OCI-LY7 (cell line): ENCODE data around the gene ABHD6. TPM values are rescaled to one million over a fixed set of nuclear protein-coding genes. Genes with fewer than 3 reads are reported as not detected.
A peak's percentile ranks its signal among the peaks of the same experiment; 100 is the strongest.

ENCODE experiments used
- BruUV-seq: library from RNA; stranded (reverse); fragments of 400-500 nt; replicated peaks from 2 replicates; lab custom pipeline; 2021; lab: Mats Ljungman, UMichigan
- CTCF ChIA-PET: fragments of 300-600 bp; sonication (Branson Sonifier 250); formaldehyde crosslinking; loops from one replicate; lab custom pipeline; 2022; ENCODE audit warnings: antibody characterized with exemption; ENCODE audit not compliant: unreplicated experiment; lab: Charles Lee
- POLR2A ChIA-PET: fragments of 300-600 bp; sonication (Branson Sonifier 250); formaldehyde crosslinking; loops from one replicate; lab custom pipeline; 2022; ENCODE audit warnings: antibody characterized with exemption; lab: Charles Lee
- DNase-seq: peaks from one replicate; pipeline ENCODE4 v3.0.0-alpha.2; 2015; ENCODE audit warnings: low spot score
- H2AFZ ChIP-seq: fragments of 200-600 bp; sonication (generic), shearing (Covaris generic); 2 replicates; pipeline ENCODE4 v1.6.1; 2014; ENCODE audit warnings: mild to moderate bottlenecking, antibody characterized with exemption, low read length, moderate library complexity
- H3K27ac ChIP-seq: fragments of 200-600 bp; sonication (generic); 2 replicates; pipeline ENCODE4 v1.5.1; 2014; ENCODE audit warnings: mixed run types, low read depth, mild to moderate bottlenecking, moderate library complexity, low read length, inconsistent platforms; ENCODE audit not compliant: poor library complexity, severe bottlenecking
- H3K36me3 ChIP-seq: fragments of 200-600 bp; sonication (generic); 2 replicates; pipeline ENCODE4 v1.6.1; 2014; ENCODE audit warnings: mild to moderate bottlenecking, antibody characterized with exemption, low read length, moderate library complexity, mixed read lengths; ENCODE audit not compliant: insufficient read depth
- H3K4me1 ChIP-seq: fragments of 200-600 bp; sonication (generic); 2 replicates; pipeline ENCODE4 v1.5.1; 2014; ENCODE audit warnings: mild to moderate bottlenecking, low read length; ENCODE audit not compliant: insufficient read depth, poor library complexity, severe bottlenecking
- H3K4me2 ChIP-seq: fragments of 200-600 bp; sonication (generic); 2 replicates; pipeline ENCODE4 v1.6.1; 2014; ENCODE audit warnings: mild to moderate bottlenecking, low read length
- H3K4me3 ChIP-seq: fragments of 200-600 bp; sonication (generic); 2 replicates; pipeline ENCODE4 v1.5.1; 2014; ENCODE audit warnings: mild to moderate bottlenecking, low read depth, low read length; ENCODE audit not compliant: poor library complexity, severe bottlenecking
- H3K79me2 ChIP-seq: fragments of 200-600 bp; sonication (generic); 2 replicates; pipeline ENCODE4 v1.6.1; 2016; ENCODE audit warnings: low read depth, mild to moderate bottlenecking, low read length, moderate library complexity, mixed read lengths; ENCODE audit not compliant: insufficient read depth
- H3K9me2 ChIP-seq: fragments of 200-600 bp; sonication (generic); 2 replicates; pipeline ENCODE4 v1.6.1; 2016; ENCODE audit warnings: mild to moderate bottlenecking, low read length, mixed read lengths; ENCODE audit not compliant: insufficient read depth
- H3K9me3 ChIP-seq: fragments of 200-600 bp; sonication (generic); 2 replicates; pipeline ENCODE4 v1.6.1; 2014; ENCODE audit warnings: mild to moderate bottlenecking, mixed run types, low read length, mixed read lengths
- H4K20me1 ChIP-seq: fragments of 200-600 bp; sonication (generic); 2 replicates; pipeline ENCODE4 v1.6.1; 2014; ENCODE audit warnings: mild to moderate bottlenecking, antibody characterized with exemption, low read length, moderate library complexity, mixed read lengths; ENCODE audit not compliant: insufficient read depth
- CTCF ChIP-seq: fragments of 200-600 bp; sonication (generic); conservative IDR thresholded peaks from 2 replicates; pipeline ENCODE4 v1.5.1; 2014; ENCODE audit warnings: mild to moderate bottlenecking, antibody characterized with exemption, low read length, moderate library complexity, mixed read lengths
- EZH2phosphoT487 ChIP-seq: fragments of 200-600 bp; sonication (generic); IDR thresholded peaks from 2 replicates; pipeline ENCODE4 v1.6.1; 2018; ENCODE audit warnings: low read depth, borderline replicate concordance, mild to moderate bottlenecking, mixed run types, antibody characterized with exemption, low read length, moderate library complexity, mixed read lengths
- intact Hi-C: fragments of 100-400 bp; cut with micrococcal nuclease; formaldehyde crosslinking; loops from one replicate; pipeline ENCODE4 v1.10.0; 2022; ENCODE audit not compliant: unreplicated experiment
- total RNA-seq, 2 experiments: library from RNA; depleted of rRNA in 1 of 2; stranded (reverse); fragments of >200 nt in 1 of 2; shearing (Covaris generic) in 1 of 2; gene quantifications; 2 replicates each; pipeline ENCODE4 v1.2.3, GENCODE V29; 2014 to 2022

Gene ABHD6
- total RNA-seq, 2 experiments from 2014 or later = 5.8 to 10.7 TPM

- Histone ChIP-seq H3K9me2 (no peaks in the 10 kb centered on the region), H3K36me3 (no peaks in the 10 kb centered on the region), H2AFZ (no peak overlapping the region), H3K4me3 (no peak overlapping the region), H3K4me2 (no peak overlapping the region), H3K9me3 (no peaks in the 10 kb centered on the region), H3K79me2 (no peaks in the 10 kb centered on the region), H4K20me1 (no peaks in the 10 kb centered on the region), H3K4me1 (peaks cover 17% of the 10 kb centered on the region), H3K27ac (no peak overlapping the region)
- no peak for TF ChIP-seq CTCF
- no peak for TF ChIP-seq EZH2phosphoT487
- ChIA-PET CTCF (interaction anchor here (1.8 to 2.0 kb wide), 2 partner anchors 12 to 14 kb away, joined by 4 to 7 read pairs; no protein-coding TSS in a partner anchor), POLR2A (interaction anchor here (1.1 to 3.1 kb wide), 3 partner anchors 11 to 21 kb away, joined by 3 to 26 read pairs (median 4); no protein-coding TSS in a partner anchor)
- intact Hi-C loops = no loop called here
- DNase-seq = peak; percentile 10
- BruUV-seq = no TSS peak
Observed at GRCh38 chr3:58202917-58203360, 34.7 kb upstream of the ABHD6 start.

GRCh38 chr3:58203541-58203940, 34.1 kb upstream of the ABHD6 start:
- H3K27ac ChIP-seq = no peak overlapping the region
- peaks cover 11% of the 10 kb centered on the region for H3K4me1 ChIP-seq
- no peak overlapping the region for H3K4me2 ChIP-seq
- no peaks in the 10 kb centered on the region for H3K36me3 ChIP-seq
- no TSS peak for BruUV-seq
- CTCF ChIA-PET = interaction anchor here (1.8 to 2.0 kb wide), 2 partner anchors 11 to 13 kb away, joined by 4 to 7 read pairs; no protein-coding TSS in a partner anchor
- no peak overlapping the region for H3K4me3 ChIP-seq
- no peaks in the 10 kb centered on the region for H4K20me1 ChIP-seq
- TF ChIP-seq EZH2phosphoT487 (no peak), CTCF (no peak)
- no peaks in the 10 kb centered on the region for H3K9me3 ChIP-seq
- POLR2A ChIA-PET = interaction anchor here (0.7 to 3.1 kb wide), 3 partner anchors 10 to 20 kb away, joined by 3 to 26 read pairs (median 3); no protein-coding TSS in a partner anchor
- DNase-seq = no peak
- H3K9me2 ChIP-seq = no peaks in the 10 kb centered on the region
- intact Hi-C loops = no loop called here
- no peak overlapping the region for H2AFZ ChIP-seq
- no peaks in the 10 kb centered on the region for H3K79me2 ChIP-seq

- intact Hi-C loops = no loop called here
- ChIA-PET CTCF (interaction anchor here (0.7 kb wide), 1 partner anchor 219 kb away, joined by 5 read pairs; no protein-coding TSS in a partner anchor), POLR2A (interaction anchor here (1.2 to 1.4 kb wide), 2 partner anchors 8 to 10 kb away, joined by 4 to 6 read pairs; no protein-coding TSS in a partner anchor)
Observed at GRCh38 chr3:58204720-58205119, 32.9 kb upstream of the ABHD6 start.

More at GRCh38 chr3:58204720-58205119, 32.9 kb upstream of the ABHD6 start:
- Histone ChIP-seq H3K36me3 (no peaks in the 10 kb centered on the region), H3K79me2 (no peaks in the 10 kb centered on the region), H3K27ac (no peak overlapping the region), H3K4me1 (peaks cover 8% of the 10 kb centered on the region), H3K4me2 (no peak overlapping the region), H3K4me3 (no peak overlapping the region), H3K9me2 (no peaks in the 10 kb centered on the region), H2AFZ (no peak overlapping the region), H4K20me1 (no peaks in the 10 kb centered on the region), H3K9me3 (no peaks in the 10 kb centered on the region)
- TF ChIP-seq CTCF (no peak), EZH2phosphoT487 (no peak)
- DNase-seq = no peak
- BruUV-seq = no TSS peak
